ENCODE measurements around the gene CYSRT1.

CYSRT1 gene

DNA sequence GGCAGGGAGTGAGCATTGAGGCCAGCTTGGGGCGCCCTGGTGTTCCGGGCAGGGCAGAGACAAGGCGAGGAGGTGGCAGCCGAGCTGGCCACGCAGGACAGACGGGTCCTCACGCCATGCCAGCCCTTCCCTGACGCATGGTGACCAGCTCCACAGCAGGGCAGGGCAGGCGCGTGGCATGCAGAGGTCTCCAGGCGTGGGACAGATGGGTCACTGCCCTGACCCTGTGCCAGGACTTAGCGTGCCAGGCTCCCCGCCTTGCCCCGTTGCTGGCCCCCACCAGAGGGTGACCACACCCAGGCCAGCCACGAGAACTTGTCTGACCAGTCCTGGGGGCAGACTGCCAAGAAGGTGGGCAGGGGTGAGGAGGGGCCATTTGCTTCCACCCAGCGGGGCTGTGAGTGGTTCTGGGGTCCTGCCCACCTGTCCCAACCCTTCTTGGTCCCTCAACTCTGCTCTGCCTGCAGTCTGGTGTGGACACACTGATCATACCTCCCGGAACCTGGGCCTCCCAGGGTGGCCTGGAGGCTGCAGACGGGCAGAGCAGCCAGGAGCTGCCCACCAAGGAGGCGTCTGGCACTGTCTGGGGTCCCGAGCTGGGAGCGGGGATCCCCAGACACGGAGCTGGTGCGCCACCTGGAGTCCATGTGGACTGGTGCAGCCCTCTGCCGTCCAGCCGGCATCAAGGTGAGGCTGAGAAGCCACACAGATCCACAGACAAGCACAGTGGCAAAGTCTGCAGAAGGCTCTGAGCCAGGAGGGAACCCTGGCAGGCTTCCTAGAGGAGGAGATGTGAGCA is 2.3 kb downstream of the CYSRT1 start, which contains the start of gene RNF224:
Gene RNF224 (plus strand): TSS at position 449 of the 799 bp plus-strand sequence. CDS start 834 bp downstream, outside the sequence.
- peak; percentile 63 for DNase-seq

DNA sequence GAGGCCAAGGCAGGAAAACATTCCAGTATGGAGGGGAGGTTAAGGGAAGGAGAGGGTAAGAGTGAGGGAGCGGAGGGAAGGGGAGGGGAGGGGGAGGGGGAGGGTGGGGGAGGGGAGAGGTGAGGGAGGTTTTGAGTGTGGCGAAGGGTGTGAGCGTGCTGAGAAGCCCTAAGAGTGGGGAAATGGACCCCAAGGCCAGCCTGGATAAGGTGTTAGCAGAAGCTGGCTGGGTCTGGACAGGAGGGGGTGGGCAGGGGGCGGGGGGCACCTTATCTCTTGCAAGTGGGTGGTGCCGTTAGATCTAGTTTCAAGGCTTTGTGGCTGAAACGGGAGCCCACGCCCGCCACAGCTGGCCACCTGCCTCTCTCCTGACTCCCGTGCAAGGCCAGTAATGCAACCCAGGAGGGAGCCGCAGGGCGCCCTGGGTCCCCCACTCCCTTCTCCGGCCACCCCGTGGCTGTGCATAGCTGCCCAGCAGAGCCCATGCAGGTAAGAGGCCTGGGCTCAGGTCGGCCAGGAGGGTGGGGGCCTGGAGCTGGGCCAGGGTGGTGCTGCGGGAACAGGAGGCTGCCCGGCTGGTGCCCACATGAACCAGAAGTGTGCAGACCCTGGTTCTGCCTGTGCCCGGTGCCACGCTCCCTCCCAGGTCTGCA is 3.0 kb downstream of the CYSRT1 start:
- DNase-seq: no peak

DNA sequence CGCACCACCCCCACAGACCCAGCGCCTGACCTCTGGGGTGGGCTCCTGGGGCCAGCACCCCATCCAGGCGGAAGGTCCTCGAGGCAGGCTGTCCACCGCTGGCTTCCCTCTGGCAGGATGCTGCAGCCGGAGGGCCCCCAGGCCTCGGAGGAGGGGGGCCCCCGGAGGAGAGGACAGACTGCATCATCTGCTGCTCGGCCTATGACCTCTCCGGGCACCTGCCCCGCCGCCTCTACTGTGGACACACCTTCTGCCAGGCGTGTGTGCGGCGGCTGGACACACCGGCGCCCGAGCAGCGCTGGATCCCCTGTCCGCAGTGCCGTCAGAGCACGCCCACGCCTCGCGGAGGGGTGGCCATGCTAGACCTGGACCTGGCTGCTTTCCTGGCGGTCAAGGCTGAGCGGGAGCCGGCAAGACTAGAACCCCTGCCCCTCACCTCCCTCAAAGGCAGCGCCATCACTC is 3.6 kb downstream of the CYSRT1 start:
- DNase-seq: no peak

DNA sequence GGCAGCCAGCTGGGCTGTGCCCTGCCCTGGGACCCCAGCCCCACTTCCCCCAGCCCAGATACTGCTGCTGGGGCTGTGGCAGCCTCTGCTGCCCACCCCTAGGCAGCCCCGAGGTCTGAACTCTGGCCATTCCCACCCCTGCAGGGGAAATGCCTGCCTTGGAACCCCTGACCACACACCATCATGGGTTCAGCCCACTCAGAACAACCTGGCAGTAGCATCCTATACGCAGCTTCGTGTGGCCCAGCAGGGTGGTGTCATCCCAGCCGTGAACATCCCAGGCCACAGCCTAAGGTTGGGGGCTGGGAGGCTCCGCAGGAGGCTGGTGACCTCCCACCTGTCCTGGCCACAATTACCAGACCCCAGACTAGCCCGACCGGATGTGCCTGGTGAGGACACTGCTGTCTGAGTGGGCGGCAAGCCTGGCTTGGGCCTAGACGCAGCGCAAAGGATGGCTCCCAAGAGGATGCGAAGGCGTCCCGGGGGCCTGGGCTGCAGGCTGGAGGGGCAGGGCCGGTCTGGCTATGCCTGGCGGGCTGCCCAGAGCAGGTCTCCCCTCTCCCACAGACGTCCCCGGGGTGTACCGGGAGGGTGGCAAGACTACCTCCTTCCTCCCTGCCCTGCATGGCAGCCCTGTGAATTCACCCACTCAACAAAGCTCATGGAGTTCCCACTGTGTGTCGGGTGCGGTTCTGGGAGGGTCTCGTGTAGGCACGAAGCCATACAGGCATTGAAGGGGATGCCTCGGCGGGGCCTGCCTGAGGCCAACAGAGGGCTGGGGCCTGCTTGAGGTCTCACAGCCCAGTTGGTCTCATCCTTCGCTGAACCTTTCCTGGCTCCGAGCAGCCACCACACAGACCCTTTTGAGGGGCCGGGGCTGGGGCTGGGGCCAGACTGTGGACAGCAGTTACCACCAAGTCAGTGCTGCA is 4.3 kb downstream of the CYSRT1 start:
- no peak for DNase-seq

DNA sequence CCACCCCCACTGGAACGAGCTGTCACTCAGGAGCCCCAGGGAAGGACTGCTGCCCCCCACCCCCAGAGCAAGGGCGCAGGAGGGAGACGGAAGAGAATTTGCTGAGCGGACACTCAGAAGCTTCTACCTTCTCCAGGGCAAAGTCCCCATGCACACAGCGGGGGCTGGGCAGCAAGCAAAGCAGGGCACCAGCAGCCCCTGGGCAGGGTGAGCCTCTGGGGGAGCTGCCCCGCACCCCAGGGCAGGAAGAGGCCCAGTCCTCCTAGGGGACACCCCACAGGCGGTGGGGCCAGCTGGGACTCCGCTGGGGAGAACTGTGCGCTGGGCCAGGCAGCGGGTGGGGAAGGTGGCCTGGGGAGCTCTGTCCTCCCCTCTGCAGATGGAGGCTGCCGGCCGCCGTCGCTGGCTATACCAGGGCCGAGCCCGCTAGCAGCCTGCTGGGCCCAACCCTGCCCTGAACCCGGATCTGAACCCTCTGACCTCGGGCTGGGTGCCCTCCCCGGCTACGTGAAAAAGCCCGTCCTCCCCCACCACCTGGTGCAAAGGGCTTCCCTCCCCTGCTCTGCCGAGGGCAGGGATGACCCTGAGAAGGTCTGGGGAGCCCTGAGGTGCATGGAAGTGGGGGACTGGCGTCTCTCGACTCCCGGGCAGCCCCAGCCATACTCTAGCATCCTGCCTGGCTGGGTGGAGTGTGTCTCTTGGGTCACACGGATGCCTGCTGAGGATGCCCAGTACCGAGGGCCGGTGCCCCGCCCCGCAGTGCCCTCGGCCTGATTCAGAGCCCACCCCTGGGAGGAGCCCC is 5.1 kb downstream of the CYSRT1 start:
- no peak for DNase-seq

- no peak for DNase-seq
These were observed 5.9 kb downstream of the CYSRT1 start, which contains the start of gene SLC34A3 for GRCh38 chr9:137230705-137231371. SLC34A3 (plus strand) TSS chr9:137230901; CDS start chr9:137231703, 802 bp downstream.

- no peak for DNase-seq
These were observed 6.5 kb downstream of the CYSRT1 start for GRCh38 chr9:137231372-137232039.

GRCh38 chr9:137232101-137232500 is 7.1 kb downstream of the CYSRT1 start:
- DNase-seq: no peak

DNA sequence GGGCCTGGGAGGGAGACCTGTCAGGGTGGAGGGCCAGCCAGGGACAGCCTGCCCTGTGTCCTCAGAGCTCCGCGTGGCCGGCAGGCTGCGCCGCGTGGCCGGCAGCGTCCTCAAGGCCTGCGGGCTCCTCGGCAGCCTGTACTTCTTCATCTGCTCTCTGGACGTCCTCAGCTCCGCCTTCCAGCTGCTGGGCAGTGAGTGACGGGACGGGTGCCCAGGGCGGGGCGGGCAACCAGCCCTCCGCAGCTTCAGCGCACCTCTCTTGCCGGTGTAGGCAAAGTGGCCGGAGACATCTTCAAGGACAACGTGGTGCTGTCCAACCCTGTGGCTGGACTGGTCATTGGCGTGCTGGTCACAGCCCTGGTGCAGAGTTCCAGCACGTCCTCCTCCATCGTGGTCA is 7.5 kb downstream of the CYSRT1 start:
- no peak for DNase-seq

- DNase-seq: no peak
These were observed 8.4 kb downstream of the CYSRT1 start for GRCh38 chr9:137233143-137233980.

- no peak for DNase-seq
These were observed 9.2 kb downstream of the CYSRT1 start for GRCh38 chr9:137234055-137234697.

GRCh38 chr9:137234758-137235423 is 9.9 kb downstream of the CYSRT1 start:
- no peak for DNase-seq

GRCh38 chr9:137235424-137236237 is 10.7 kb downstream of the CYSRT1 start:
- no peak for DNase-seq

GRCh38 chr9:137236238-137236935 is 11.4 kb downstream of the CYSRT1 start:
- DNase-seq: peak; percentile 80

DNA sequence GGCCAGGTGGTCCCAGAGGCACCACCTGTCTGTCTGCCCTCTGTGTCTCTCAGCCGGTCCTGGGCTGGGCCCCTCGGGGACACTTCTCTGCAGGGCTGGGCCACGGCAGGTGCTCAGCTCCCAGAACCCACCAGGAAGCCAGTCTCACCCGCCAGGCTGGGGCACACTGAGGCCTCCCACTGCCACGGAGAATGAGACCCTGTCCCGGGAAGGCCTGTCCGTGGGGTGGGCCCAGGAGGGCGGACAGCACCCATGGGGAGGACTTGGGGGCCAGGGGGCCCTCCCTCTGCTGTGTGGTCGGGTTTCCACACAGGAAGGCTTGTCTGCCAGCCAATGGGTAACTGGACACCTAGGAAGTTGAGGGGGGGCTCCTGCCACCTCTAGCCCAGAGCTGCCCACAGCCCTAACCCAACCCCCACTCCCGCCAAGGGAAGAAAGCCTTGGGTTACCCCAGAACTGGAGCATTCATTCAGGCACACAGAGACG is 12.0 kb downstream of the CYSRT1 start:
- peak; percentile 49 for DNase-seq

DNA sequence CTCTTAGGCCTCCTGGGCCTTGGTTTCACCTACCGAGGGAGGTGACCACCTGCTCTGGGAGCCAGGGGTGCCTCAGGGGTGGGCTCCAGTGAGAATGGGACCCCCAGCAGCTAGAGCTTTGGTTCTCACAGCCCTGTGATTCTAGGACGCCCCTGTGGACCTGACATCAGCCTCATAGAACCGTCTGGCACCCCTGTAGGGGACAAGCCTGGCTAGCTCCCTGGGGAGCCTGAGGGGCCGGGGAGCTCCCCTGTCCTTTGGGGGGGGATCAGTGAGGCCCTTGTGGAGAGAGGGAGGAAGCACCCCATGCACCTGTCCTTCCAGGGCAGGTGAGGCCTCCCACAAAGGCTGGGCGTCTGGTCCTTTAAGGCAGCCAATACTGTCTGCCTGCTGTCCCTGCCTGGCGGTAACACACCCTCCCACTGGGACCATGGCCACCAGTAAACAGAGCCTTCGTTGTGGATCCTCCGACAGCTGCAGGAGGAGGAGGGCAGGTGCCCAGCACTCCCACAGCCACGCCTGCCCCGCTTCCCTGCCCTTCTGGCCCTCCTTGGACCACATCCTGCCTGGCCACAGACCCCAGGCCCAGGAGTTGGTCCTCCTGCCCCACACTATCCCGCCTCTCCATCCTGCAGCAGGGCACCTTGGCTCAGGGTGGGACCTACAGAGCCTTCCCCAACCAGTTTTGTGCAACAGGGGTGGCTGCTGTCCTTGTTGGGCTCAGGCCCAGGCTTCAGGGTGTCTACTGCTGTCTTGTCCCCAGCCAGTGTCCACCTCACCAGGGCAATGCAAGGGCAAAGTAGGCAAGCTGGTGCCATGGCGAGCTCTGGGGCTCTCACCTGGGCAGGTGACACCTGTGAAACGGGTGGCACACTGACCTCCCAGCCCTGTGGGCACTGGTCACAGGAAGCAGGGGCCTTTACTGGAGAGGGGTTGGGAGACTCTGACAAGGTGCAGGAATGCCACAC is 13.1 kb downstream of the CYSRT1 start:
- peak; percentile 58 for DNase-seq

Measured in NCI-H1092 treated with DMSO at 0.1 percent for 48 hours (cell line).